HEK293 (cell line): ENCODE results near the gene NUCB1.

ENCODE experiments used
- CTCF ChIA-PET: fragments of 350-600 bp; formaldehyde crosslinking; extraction: SDS; loops from one replicate; lab custom pipeline; 2021; ENCODE audit warnings: antibody characterized with exemption; lab: Yijun Ruan, JAX
- POLR2A ChIA-PET: fragments of 300-600 bp; formaldehyde crosslinking; extraction: SDS; loops from one replicate; lab custom pipeline; 2020; ENCODE audit warnings: antibody characterized with exemption, inconsistent platforms; lab: Yijun Ruan, JAX
- H3K27ac ChIP-seq: fragments of 200-500 bp; sonication (Bioruptor generic); 2 replicates; pipeline ENCODE4 v1.5.1; 2014; ENCODE audit warnings: low read depth, low read length, control low read depth, inconsistent platforms; ENCODE audit errors: extremely low read depth
- H3K36me3 ChIP-seq, 2 experiments: fragments of 200-500 bp in 1 of 2; sonication (Bioruptor generic) in 1 of 2; 1 replicate in 1 of 2; 2 replicates in 1 of 2; pipeline ENCODE4 v1.5.1; 2014 to 2017; ENCODE audit warnings: inconsistent platforms in 2 of 2, low read length in 2 of 2; ENCODE audit not compliant: control insufficient read depth in 2 of 2, insufficient read depth in 1 of 2
- H3K4me1 ChIP-seq: fragments of 200-500 bp; sonication (Bioruptor generic); 2 replicates; pipeline ENCODE4 v1.5.1; 2014; ENCODE audit warnings: mild to moderate bottlenecking, low read length, inconsistent platforms; ENCODE audit not compliant: control insufficient read depth, insufficient read depth
- H3K4me3 ChIP-seq: 2 replicates; pipeline ENCODE4 v1.5.1; 2011; ENCODE audit warnings: low read depth, mild to moderate bottlenecking, control low read depth, low read length, moderate library complexity
- H3K9me3 ChIP-seq: fragments of 200-500 bp; sonication (Bioruptor generic); 2 replicates; pipeline ENCODE4 v1.5.1; 2014; ENCODE audit warnings: low read depth, low read length, inconsistent platforms; ENCODE audit not compliant: control insufficient read depth, insufficient read depth
- GLIS1 ChIP-seq: fragments of 450-650 bp; formaldehyde crosslinking; IDR thresholded peaks from 2 replicates; pipeline ENCODE4 v1.5.1; 2016; ENCODE audit warnings: missing biosample characterization, missing genetic modification characterization
- KLF16 ChIP-seq: fragments of 450-650 bp; formaldehyde crosslinking; IDR thresholded peaks from 2 replicates; pipeline ENCODE4 v1.5.1; 2017; ENCODE audit warnings: missing biosample characterization, missing genetic modification characterization
- MYNN ChIP-seq: fragments of 450-650 bp; formaldehyde crosslinking; IDR thresholded peaks from 2 replicates; pipeline ENCODE4 v1.5.1; 2016; ENCODE audit warnings: missing biosample characterization, missing genetic modification characterization, borderline replicate concordance
- RBAK ChIP-seq: fragments of 450-650 bp; formaldehyde crosslinking; IDR thresholded peaks from 2 replicates; pipeline ENCODE4 v1.5.1; 2016; ENCODE audit warnings: missing biosample characterization, missing genetic modification characterization
- SP3 ChIP-seq: fragments of 450-650 bp; formaldehyde crosslinking; IDR thresholded peaks from 2 replicates; pipeline ENCODE4 v1.5.1; 2016; ENCODE audit warnings: missing biosample characterization, missing genetic modification characterization
- SP7 ChIP-seq: fragments of 450-650 bp; formaldehyde crosslinking; IDR thresholded peaks from 2 replicates; pipeline ENCODE4 v1.5.1; 2016; ENCODE audit warnings: missing biosample characterization, missing genetic modification characterization
- ZIC2 ChIP-seq: fragments of 450-650 bp; formaldehyde crosslinking; IDR thresholded peaks from 2 replicates; pipeline ENCODE4 v1.5.1; 2016; ENCODE audit warnings: missing biosample characterization, missing genetic modification characterization
- ZNF140 ChIP-seq: fragments of 450-650 bp; formaldehyde crosslinking; IDR thresholded peaks from 2 replicates; pipeline ENCODE4 v1.5.1; 2016; ENCODE audit warnings: missing biosample characterization, missing genetic modification characterization
- ZNF155 ChIP-seq: fragments of 450-650 bp; formaldehyde crosslinking; IDR thresholded peaks from 2 replicates; pipeline ENCODE4 v1.5.1; 2016; ENCODE audit warnings: missing biosample characterization, missing genetic modification characterization
- ZNF157 ChIP-seq: fragments of 450-650 bp; formaldehyde crosslinking; IDR thresholded peaks from 2 replicates; pipeline ENCODE4 v1.5.1; 2016; ENCODE audit warnings: missing biosample characterization, missing genetic modification characterization
- ZNF37A ChIP-seq: fragments of 450-650 bp; IDR thresholded peaks from 2 replicates; pipeline ENCODE4 v1.5.1; 2018; ENCODE audit warnings: missing biosample characterization, missing genetic modification characterization
- ZNF423 ChIP-seq: fragments of 450-650 bp; formaldehyde crosslinking; IDR thresholded peaks from 2 replicates; pipeline ENCODE4 v1.5.1; 2016; ENCODE audit warnings: missing biosample characterization, missing genetic modification characterization
- ZNF473 ChIP-seq: fragments of 450-650 bp; formaldehyde crosslinking; IDR thresholded peaks from 2 replicates; pipeline ENCODE4 v1.5.1; 2017; ENCODE audit warnings: missing biosample characterization, missing genetic modification characterization
- ZNF560 ChIP-seq: fragments of 450-650 bp; formaldehyde crosslinking; IDR thresholded peaks from 2 replicates; pipeline ENCODE4 v1.5.1; 2017; ENCODE audit warnings: missing biosample characterization, missing genetic modification characterization, borderline replicate concordance
- ZNF777 ChIP-seq: fragments of 450-650 bp; formaldehyde crosslinking; IDR thresholded peaks from 2 replicates; pipeline ENCODE4 v1.5.1; 2017; ENCODE audit warnings: missing biosample characterization, missing genetic modification characterization, borderline replicate concordance
- ZNF830 ChIP-seq: fragments of 450-650 bp; IDR thresholded peaks from 2 replicates; pipeline ENCODE4 v1.5.0; 2018; ENCODE audit warnings: missing biosample characterization, missing genetic modification characterization, low read depth, mild to moderate bottlenecking, moderate library complexity
- ZSCAN23 ChIP-seq: fragments of 450-650 bp; formaldehyde crosslinking; IDR thresholded peaks from 2 replicates; pipeline ENCODE4 v1.5.1; 2016; ENCODE audit warnings: missing biosample characterization, missing genetic modification characterization
- TF ChIP-seq, protein P1 (sequence below): fragments of 450-650 bp; formaldehyde crosslinking; IDR thresholded peaks from 2 replicates; pipeline ENCODE4 v1.5.1; 2016; ENCODE audit warnings: missing biosample characterization, missing genetic modification characterization
- TF ChIP-seq, protein P2 (sequence below): fragments of 450-650 bp; formaldehyde crosslinking; IDR thresholded peaks from 2 replicates; pipeline ENCODE4 v1.5.1; 2016; ENCODE audit warnings: missing biosample characterization, missing genetic modification characterization, borderline replicate concordance
- TF ChIP-seq, protein P3 (sequence below): fragments of 450-650 bp; formaldehyde crosslinking; IDR thresholded peaks from 2 replicates; pipeline ENCODE4 v1.5.1; 2016; ENCODE audit warnings: missing biosample characterization, missing genetic modification characterization

NUCB1 gene

GRCh38 chr19:48918071-48918470 is 18.0 kb downstream of the NUCB1 start:
- Histone ChIP-seq H3K4me3 (no peak overlapping the region), H3K9me3 (no peaks in the 10 kb centered on the region), H3K27ac (no peak overlapping the region), H3K4me1 (no peaks in the 10 kb centered on the region), H3K36me3 (peaks cover 35 to 60% of the 10 kb centered on the region in 2 experiments)
- CTCF ChIA-PET = interaction anchor here (0.7 to 0.9 kb wide), 2 partner anchors 14 to 242 kb away, joined by 3 read pairs; no protein-coding TSS in a partner anchor
- TF ChIP-seq ZSCAN23 (tag by site-specific recombination) = no peak
- TF ChIP-seq ZNF37A (tag by site-specific recombination) = no peak
- TF ChIP-seq, protein P1, sequence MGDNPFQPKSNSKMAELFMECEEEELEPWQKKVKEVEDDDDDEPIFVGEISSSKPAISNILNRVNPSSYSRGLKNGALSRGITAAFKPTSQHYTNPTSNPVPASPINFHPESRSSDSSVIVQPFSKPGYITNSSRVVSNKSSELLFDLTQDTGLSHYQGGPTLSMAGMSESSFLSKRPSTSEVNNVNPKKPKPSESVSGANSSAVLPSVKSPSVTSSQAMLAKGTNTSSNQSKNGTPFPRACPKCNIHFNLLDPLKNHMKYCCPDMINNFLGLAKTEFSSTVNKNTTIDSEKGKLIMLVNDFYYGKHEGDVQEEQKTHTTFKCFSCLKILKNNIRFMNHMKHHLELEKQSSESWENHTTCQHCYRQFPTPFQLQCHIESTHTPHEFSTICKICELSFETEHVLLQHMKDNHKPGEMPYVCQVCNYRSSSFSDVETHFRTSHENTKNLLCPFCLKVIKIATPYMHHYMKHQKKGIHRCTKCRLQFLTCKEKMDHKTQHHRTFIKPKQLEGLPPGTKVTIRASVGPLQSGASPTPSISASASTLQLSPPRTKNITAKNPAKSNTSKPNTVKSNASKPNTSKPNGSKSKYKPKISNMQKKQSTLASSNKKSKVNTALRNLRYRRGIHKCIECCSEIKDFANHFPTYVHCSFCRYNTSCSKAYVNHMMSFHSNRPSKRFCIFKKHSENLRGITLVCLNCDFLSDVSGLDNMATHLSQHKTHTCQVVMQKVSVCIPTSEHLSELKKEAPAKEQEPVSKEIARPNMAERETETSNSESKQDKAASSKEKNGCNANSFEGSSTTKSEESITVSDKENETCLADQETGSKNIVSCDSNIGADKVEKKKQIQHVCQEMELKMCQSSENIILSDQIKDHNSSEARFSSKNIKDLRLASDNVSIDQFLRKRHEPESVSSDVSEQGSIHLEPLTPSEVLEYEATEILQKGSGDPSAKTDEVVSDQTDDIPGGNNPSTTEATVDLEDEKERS (tag by site-specific recombination) = no peak
- TF ChIP-seq, protein P2, sequence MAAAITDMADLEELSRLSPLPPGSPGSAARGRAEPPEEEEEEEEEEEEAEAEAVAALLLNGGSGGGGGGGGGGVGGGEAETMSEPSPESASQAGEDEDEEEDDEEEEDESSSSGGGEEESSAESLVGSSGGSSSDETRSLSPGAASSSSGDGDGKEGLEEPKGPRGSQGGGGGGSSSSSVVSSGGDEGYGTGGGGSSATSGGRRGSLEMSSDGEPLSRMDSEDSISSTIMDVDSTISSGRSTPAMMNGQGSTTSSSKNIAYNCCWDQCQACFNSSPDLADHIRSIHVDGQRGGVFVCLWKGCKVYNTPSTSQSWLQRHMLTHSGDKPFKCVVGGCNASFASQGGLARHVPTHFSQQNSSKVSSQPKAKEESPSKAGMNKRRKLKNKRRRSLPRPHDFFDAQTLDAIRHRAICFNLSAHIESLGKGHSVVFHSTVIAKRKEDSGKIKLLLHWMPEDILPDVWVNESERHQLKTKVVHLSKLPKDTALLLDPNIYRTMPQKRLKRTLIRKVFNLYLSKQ = no peak
- no peak for TF ChIP-seq ZNF777 (tag by site-specific recombination)
- no peak for TF ChIP-seq ZNF423 (tag by site-specific recombination)
- TF ChIP-seq ZNF157 = no peak
- TF ChIP-seq, protein P3, sequence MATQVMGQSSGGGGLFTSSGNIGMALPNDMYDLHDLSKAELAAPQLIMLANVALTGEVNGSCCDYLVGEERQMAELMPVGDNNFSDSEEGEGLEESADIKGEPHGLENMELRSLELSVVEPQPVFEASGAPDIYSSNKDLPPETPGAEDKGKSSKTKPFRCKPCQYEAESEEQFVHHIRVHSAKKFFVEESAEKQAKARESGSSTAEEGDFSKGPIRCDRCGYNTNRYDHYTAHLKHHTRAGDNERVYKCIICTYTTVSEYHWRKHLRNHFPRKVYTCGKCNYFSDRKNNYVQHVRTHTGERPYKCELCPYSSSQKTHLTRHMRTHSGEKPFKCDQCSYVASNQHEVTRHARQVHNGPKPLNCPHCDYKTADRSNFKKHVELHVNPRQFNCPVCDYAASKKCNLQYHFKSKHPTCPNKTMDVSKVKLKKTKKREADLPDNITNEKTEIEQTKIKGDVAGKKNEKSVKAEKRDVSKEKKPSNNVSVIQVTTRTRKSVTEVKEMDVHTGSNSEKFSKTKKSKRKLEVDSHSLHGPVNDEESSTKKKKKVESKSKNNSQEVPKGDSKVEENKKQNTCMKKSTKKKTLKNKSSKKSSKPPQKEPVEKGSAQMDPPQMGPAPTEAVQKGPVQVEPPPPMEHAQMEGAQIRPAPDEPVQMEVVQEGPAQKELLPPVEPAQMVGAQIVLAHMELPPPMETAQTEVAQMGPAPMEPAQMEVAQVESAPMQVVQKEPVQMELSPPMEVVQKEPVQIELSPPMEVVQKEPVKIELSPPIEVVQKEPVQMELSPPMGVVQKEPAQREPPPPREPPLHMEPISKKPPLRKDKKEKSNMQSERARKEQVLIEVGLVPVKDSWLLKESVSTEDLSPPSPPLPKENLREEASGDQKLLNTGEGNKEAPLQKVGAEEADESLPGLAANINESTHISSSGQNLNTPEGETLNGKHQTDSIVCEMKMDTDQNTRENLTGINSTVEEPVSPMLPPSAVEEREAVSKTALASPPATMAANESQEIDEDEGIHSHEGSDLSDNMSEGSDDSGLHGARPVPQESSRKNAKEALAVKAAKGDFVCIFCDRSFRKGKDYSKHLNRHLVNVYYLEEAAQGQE (tag by site-specific recombination) = no peak
- TF ChIP-seq ZIC2 (tag by site-specific recombination) = no peak
- no peak for TF ChIP-seq ZNF140
- no peak for TF ChIP-seq MYNN (tag by site-specific recombination)
- TF ChIP-seq ZNF473 (tag by site-specific recombination) = no peak
- TF ChIP-seq SP7 = no peak
- TF ChIP-seq ZNF155 (tag by site-specific recombination) = no peak
- no peak for TF ChIP-seq ZNF560 (tag by site-specific recombination)
- TF ChIP-seq ZNF830 (tag by site-specific recombination) = no peak
- no peak for TF ChIP-seq KLF16 (tag by site-specific recombination)
- TF ChIP-seq RBAK (tag by site-specific recombination) = no peak
- no peak for TF ChIP-seq GLIS1 (tag by site-specific recombination)
- no peak for TF ChIP-seq SP3
- POLR2A ChIA-PET = interaction anchor here (1.0 to 1.1 kb wide), 3 partner anchors 15 to 46 kb away, joined by 3 to 8 read pairs (median 3); partner anchors contain the start of gene PPP1R15A
